Activated naive CD4-positive, alpha-beta T cell (primary cell): ENCODE measurements around the gene GPR15LG.

Experiments used
- DNase-seq, 4 experiments: peaks; one replicate each; lab custom pipeline; 2025; lab: John Stamatoyannopoulos, UW

GPR15LG gene

DNA sequence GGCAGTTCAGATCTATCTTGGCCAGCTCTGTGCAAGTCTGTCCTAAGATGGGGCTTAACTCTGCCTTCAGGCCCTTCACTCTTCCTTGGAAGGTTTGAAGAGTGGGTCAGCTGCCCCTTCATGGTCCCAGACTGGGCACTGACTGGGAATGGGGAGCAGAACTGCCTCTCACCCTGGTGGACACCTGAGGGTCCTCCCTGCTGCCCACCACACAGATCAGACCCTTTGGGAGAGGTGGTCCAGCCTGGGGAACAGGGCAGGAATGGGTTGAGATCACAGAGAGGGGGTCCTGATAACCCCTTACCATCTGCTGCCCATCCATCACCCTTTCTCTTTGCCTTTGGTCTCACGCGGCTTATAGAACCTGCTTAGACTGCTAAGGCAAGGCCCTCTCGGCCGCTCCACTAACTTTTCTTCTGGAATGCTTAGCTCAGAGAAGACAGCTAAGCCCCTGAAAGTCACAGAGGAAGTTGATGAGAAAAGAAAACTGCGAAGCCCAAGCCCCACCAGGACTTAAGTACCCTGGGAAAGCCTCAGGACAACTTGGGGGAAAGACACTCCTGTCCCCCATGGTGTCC lies 20.3 kb downstream of the GPR15LG start:
- no peak for DNase-seq

DNA sequence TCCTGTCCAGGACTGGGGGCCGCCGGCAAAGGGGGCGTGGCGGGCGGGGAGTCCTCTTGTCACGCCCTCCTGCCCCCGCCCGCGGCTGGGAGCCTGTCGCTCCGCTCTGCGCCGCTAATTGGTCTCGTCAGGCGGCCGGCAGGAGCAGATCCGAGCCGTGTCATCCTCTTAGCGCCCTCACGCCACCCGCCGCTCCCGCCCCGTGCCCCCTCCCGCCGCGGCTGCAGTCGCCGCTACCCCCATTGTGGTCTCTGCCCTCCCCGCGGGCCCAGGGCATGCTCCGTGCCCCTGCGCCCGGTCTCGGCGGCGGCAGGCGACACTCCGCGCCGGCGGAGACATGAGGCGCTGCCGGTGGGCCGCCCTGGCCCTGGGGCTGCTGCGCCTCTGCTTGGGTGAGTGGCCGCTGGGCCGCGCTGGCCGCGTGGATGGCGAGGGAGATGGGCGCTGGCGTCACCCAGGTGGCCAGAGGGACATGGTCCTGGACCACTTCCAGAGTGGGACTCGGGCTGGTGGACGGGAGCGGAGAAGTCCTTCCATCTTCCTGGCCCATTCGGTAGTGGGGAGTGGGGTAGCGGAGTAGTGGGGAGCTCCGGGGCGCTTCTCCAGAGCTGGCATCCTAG lies 20.9 kb downstream of the GPR15LG start, which contains the start of gene CDHR1:
CDHR1 (plus strand) TSS at position 114 of the 620 bp plus-strand sequence; CDS start at position 338, 224 bp downstream.
- peak in 1 of 4 experiments; percentile 21 for DNase-seq

DNA sequence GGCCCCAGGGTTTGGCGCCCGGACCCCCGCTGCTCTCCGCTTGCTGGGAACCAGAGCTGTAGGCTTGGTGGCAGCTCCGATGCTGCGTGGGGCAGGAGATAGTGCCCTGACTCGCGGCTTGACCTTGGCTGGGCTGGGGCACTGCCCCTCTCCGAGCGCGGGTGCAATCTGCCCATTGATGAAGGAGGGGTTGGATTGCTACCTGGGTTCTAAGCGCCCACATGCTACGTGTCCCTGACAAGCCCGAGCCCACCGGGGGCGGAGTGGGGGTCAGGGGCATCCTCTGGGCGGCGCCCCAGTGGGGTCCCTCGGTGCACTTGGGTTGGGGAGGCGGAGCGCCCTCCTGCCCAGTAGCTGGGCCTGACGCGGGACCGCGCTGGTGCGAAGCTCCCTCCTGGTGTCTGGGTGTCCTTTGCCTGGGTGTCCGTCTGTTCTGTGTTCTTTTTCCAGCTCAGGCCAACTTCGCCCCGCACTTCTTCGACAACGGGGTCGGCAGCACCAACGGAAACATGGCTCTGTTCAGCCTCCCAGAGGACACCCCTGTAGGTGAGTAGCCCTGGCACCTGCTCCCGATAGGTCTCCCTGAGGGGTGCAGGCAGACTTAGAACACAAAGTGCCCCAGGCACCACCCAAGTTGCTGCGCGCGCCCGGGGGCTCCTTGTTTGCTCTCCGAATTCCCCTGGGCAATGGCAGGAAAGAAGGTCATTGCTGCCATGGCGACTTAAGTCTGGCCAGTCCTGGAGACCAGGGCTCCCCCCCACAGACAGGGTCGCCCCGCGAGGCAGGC lies 21.6 kb downstream of the GPR15LG start:
- no peak for DNase-seq

DNA sequence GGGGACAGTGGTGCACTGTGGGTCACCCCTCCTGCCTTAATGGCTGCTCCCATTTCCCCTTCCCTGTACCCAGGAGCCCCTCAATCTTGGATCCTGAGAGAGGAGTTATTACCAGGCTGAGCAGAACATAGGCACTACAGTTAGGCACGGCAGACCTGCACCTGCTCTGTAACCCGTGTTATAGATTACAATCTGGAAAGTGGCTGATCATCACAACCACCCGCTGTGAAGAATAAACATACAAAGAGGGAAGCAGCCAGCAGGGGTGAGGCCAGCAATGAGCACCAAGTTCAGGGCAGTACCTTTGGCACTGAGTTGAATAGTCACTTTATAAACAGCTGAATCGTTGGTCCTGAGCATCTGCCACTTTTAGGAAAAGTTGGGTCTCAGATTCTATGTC lies 22.5 kb downstream of the GPR15LG start:
- DNase-seq, result no peak

DNA sequence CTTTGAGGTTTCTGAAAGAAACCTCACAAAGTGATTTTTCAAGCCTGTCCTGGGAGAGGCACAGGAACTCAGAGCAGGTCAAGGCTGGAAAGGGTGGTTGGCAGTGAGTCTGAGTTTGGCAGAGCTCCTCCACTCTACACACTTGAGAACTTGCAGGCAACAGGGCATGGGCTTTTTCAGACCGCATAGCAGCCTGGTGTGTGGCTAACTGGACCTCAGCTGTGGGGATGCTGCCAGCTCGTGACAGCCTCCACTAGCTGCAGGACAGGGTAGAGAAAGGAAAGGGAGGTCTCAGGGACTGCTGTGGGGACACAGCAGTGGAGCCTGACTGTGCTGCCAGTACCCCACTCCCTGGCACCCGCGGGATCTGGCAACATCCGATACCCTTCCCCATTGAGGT lies 23.3 kb downstream of the GPR15LG start:
- DNase-seq, result no peak

DNA sequence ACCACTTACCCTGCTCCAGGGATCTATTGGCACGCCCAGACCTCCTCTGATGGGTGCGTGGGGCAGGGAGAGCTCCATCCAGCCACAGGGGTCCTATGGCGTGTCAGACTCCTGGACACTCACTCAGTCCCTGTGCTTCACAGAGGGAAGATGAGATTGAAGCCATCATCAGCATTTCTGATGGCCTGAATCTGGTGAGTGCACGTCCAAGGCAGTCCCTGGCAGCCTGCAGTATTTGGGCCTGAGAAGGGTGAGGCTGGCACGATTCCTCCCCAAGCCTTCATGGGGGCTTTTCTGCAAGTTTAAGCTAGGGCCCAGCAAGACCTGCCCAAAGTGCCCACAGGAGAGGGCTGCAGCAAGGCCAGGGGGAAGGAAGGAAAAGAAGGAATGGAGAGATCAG lies 24.0 kb downstream of the GPR15LG start:
- DNase-seq, result no peak

DNA sequence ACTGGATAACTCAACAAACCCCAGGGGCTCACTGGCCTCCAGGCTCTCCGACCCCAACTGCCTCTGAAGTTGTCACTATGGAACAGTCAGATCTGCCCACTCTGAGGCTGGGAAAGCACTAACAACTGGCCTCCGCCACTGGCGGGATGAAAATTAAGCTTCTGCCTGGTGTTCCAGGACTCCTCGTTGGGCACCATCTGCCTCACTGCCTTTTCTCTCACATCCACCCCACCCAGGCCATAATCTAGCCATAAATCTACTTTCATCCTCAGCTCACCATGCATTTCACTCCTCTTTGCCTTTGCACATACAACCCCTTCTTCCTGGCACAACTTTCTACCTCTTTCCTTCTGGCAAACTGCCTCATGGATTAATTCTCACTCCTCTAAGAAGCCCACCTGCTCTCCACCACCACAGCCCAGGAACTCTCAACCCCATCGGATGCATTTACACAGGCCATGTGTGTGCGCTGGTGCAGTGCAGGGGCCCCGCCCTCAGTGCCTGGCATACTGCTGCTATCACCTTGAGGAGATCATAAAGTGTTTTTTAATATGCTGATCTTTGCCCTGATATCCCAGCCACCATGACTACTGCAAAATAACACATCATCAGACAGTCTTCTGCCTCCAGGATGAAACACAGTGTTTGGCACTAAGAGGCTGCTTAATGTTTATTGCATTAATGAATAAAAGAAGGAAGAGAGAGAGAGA lies 24.8 kb downstream of the GPR15LG start:
- no peak for DNase-seq

DNA sequence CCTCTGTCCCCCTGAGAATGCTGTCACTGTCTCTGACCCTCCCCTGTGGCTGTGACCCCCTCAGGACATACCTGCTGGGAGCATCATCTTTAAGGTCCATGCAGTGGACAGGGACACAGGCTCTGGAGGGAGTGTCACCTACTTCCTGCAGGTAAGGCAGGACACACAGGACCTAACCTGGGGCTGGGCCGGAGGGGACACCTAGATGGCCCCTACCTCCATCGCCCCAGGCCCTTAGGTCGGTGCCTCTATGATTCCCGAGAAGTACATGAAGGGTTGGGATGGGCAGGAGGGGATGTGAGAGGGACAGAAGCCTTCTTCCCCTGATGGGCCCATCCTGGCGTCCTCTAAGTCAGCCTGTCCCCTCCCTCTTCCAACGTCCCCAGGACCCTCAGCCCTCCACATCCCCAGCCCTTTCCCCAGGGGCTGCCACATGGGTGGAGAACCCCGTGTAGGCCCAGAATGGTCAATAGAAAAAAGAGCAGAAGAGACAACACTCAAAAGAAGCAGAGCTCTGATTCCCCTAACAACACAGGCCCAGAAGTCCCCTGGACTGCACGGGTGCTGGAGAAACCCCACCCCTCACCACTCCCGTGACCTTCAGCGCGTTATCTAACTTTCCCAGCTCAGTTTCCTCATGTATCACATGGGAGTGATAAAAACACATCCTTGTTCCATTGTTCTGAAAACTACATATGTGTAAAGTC lies 27.1 kb downstream of the GPR15LG start:
- DNase-seq, result no peak

DNA sequence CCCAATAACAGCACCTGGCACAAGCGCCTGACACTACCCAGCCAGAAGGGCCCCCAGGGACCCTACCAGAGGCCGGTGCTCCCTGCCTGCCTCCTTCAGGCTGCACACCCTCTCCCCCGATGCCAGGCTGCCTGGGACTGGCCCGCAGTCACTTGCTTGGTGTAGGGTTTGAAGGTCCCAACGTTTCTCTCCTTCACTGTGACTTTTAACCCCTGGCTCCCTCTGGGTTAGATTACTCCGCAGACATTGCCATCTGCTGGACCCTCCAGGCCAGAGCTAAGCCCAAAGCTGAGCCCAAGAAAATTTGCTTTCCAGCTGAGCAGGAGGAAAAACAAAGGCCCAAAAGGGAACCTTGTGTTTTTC lies 27.6 kb downstream of the GPR15LG start:
- no peak for DNase-seq

DNA sequence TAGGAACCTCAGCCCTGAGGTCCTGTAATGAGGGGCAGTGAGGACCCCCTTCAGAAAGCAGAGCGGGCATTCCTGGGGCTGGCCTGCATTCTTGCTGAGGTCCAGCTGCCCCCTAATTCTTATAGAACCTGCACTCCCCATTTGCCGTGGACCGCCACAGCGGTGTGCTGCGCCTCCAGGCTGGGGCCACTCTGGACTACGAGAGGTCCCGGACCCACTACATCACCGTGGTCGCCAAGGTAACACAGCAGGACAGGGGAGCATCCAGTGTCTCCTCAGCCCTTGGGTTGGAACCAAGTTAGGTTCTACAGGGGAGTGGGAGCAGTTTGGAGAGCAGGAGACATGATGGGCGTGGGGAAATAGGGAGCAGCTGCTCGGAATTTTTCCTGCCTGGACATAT lies 28.1 kb downstream of the GPR15LG start:
- DNase-seq, result no peak

DNA sequence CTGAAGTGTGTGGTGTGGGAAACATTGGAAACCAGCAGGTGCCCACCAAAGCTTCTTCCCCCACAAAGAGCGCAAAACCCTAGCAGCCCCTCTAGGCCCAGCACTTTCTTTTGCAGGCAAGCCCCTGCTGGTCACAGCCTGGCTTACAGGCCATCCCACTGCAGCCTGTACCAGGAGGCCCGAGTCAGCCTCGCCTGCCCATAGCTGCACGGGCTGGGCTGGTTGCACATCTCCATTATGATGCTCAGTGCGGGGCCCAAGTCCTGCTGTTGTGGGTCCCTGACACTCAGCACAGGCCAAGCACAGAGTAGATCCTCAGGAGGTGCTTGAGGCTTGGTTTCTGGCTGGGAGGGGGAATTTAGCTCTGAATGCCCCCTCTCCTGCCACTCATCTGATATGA lies 28.7 kb downstream of the GPR15LG start:
- DNase-seq, result no peak

DNA sequence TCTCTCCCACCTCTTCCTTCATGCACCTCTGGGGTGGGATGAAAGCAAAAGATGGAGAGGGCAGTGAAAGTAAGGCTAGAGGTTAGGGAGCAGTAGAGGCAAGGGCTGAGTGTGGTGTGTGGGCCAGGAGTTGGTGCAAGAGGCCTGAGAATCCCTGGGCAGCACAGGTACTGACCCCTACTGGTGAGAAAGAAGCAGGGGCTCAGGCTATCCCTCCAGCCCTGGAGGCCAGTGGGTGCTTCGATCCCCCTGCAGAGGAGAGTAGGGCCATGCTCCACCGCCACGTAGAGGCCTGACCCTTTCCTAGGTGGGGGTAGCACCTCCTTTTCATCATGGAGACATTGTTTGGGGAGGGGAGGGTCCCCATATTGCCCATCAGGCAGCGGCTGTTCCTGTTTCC lies 30.5 kb downstream of the GPR15LG start:
- no peak for DNase-seq

DNA sequence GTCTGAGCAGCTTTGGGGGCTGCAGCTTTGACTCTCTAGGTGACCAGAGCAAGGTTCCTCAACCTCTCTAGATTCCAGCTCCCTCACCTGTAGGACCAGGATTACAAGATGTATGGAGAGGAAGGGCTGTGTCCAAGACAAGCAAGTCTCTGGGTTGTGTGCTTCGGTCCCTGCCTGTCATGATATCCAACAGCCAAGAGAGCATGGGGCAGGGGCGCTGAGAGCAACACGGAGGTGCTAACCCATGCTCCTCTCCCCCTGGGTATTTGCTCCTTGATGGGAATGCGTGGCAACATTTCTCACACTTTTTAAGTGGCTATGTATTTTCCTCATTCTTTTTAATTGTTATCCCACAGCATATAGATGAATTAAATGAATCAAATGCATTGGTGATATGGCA lies 31.0 kb downstream of the GPR15LG start:
- DNase-seq, result no peak

DNA sequence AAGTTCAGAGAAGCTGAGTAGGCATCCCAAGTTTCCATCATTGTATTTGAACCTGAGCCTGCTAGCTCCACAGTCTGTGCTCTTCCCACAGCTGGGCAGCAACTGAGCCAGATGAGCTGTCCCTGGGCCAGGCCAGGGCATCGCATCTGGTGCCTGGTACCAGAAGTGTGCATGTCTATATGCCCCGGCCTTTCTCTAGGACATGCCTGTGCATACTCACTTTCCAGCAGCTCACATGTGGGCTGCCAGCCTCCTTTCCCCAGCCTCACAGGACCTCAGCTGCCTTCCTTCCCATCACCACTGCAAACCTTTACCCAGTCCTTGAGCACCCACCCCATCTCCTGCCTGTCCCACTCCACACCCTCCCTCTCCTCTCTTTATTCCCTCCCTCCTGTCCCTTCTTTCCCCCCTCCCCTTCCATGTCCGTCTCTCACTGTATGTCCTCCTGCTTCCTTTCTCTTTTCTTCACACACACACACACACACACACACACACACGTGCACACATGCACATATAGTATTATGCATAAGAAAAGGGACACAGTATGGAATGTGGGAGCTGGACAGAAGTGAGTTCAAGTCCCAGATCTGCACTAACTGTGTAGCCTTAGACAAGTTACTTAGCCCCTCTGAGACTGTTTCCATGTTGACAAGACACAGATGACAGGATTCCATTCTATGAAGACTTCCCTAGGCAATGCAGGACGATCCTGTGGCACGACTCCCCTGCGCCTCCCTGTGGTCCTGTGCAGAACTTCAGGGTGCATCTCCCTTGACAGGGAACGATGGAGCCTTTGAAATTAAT lies 31.6 kb downstream of the GPR15LG start:
- DNase-seq, result peak in 3 of 4 experiments; percentile 35 to 58 (median 44)

DNA sequence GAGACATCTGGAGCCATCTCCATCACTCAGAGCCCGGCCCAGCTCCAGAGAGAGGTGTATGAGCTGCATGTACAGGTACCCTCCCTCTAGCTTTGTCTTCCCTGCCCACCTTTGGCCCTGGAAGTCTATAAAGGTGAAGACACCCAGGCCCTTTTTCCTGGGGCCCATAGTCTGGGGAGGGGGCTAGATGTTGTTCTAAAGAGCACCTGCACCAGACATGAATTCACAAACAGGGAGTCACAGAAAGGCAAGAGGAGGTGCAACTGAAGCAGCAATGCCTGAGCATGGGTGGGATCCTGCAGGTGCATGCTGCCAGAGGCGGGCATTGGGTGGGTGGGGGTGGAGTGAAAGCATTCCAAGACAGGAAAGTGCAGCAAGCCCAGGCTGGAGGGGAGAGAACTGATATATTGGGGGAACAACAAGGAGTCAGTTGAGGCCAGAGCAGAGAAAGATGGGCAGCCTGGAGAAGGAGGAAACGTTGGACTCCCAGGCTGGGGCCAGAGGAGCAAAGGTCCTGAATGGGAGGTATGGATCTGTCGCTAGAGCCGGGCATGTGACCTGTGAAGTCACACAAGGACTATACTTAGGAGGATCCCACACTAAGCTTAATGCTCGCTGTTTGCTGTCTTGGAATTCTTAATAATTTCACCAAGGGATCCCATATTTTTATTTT lies 32.4 kb downstream of the GPR15LG start:
- DNase-seq, result no peak

DNA sequence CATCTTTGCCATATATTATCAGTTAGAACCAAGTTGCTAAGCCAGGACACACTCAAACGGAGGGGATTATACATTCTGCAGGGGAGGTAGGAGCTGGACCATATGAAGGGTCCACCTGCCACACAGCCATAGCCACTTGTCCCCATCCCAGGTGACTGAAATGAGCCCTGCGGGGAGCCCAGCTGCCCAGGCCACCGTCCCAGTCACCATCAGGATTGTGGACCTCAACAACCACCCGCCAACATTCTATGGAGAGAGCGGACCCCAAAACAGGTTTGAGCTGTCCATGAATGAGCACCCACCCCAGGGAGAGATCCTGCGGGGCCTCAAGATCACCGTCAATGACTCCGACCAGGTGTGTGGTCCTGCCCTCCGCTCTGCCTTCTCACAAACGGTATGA lies 34.4 kb downstream of the GPR15LG start:
- DNase-seq, result no peak

DNA sequence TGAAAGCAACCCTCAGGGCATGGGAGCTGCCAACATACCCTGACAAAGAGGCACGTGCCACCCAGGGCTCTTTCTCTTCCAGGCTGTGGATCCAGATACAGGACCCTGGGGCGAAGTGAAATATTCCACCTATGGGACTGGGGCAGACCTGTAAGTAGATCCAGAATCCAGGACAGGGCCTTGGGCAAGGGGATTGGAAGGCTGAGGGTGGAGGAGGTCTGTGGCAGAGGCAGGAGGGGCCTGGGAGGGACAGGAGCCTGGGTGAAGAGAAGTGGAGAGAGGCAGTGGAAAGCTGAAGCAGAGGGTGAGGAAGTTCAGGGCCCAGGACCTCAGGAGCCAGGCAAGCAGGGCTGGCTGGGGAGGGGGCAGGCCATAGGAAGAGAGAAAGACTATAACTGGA lies 38.0 kb downstream of the GPR15LG start:
- DNase-seq, result no peak

DNA sequence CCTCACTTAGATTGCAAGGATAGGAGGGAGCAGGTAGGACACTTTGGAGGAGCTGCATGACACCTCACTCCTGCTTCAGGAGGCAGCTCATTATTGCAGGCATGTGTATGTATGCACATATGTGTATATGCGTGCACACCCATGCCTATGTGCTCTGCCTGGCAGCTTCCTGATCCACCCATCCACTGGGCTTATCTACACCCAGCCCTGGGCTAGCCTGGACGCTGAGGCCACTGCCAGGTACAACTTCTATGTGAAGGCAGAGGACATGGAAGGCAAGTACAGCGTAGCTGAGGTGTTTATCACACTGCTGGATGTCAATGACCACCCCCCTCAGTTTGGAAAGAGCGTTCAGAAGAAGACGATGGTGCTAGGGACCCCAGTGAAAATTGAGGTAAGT lies 38.4 kb downstream of the GPR15LG start:
- DNase-seq, result no peak

DNA sequence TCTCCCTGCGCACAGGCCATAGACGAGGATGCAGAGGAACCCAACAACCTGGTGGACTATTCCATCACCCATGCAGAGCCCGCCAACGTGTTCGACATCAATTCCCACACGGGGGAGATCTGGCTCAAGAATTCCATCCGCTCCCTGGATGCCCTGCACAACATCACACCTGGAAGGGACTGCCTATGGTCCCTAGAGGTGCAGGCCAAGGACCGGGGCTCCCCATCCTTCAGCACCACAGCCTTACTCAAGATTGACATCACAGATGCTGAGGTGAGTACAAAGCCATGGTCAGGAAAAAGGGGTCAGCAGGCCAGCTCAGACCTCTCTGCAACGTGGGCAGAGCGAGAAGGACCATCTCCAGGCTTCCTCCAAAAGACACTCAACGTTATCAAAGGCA lies 39.5 kb downstream of the GPR15LG start:
- DNase-seq, result no peak

DNA sequence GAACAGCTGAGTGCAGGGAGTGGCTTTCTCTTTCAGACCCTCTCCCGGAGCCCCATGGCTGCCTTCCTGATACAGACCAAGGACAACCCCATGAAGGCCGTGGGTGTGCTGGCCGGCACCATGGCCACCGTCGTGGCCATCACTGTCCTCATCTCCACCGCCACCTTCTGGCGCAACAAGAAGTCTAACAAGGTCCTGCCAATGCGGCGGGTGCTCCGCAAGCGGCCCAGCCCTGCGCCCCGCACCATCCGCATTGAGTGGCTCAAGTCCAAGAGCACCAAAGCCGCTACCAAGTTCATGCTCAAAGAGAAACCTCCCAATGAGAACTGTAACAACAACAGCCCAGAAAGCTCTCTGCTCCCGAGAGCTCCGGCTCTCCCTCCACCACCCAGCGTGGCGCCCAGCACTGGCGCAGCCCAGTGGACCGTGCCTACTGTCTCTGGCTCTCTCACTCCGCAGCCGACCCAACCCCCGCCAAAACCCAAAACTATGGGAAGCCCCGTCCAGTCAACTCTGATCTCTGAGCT lies 40.5 kb downstream of the GPR15LG start:
- no peak for DNase-seq
